Measurements from ENCODE around the gene SVIL. TPM values are rescaled to one million over a fixed set of nuclear protein-coding genes. Genes with fewer than 3 reads are reported as not detected.
"Not testable (repeated sequence)": the region's sequence is repeated elsewhere in the genome, so short reads cannot be mapped to it uniquely, and the experiment has no call there.

SVIL gene
- total RNA-seq, 1 experiment from 2014 or later = 23.7 TPM

- peak; percentile 27 for DNase-seq (ENCODE audit: low read depth)
Observed at GRCh38 chr10:29649561-29650551, 15.1 kb upstream of the SVIL start.

GRCh38 chr10:29648983-29649268, 14.2 kb upstream of the SVIL start:
- peak; percentile 80 for DNase-seq (ENCODE audit: low read depth)

- DNase-seq (ENCODE audit: low read depth) = peak; percentile 84
Observed at GRCh38 chr10:29648114-29648982, 13.6 kb upstream of the SVIL start.

GRCh38 chr10:29647478-29647877, 12.7 kb upstream of the SVIL start:
- no peak for DNase-seq (ENCODE audit: low read depth)

- DNase-seq (ENCODE audit: low read depth) = peak; percentile 79
Observed at GRCh38 chr10:29646960-29647461, 12.2 kb upstream of the SVIL start.

- peak; percentile 98 for DNase-seq (ENCODE audit: low read depth)
Observed at GRCh38 chr10:29646238-29646902, 11.6 kb upstream of the SVIL start.

GRCh38 chr10:29643771-29644501, 9.2 kb upstream of the SVIL start:
- DNase-seq (ENCODE audit: low read depth) = peak; percentile 36

- DNase-seq (ENCODE audit: low read depth) = peak; percentile 39
Observed at GRCh38 chr10:29642990-29643389, 8.2 kb upstream of the SVIL start.

GRCh38 chr10:29637537-29637936, 2.8 kb upstream of the SVIL start:
- no peak for DNase-seq (ENCODE audit: low read depth)

GRCh38 chr10:29636178-29636577, 1.4 kb upstream of the SVIL start:
- peak; percentile 89 for DNase-seq (ENCODE audit: low read depth)

GRCh38 chr10:29635711-29636144, 957 bp upstream of the SVIL start:
- DNase-seq (ENCODE audit: low read depth) = peak; percentile 84

- peak; percentile 73 for DNase-seq (ENCODE audit: low read depth)
Observed at GRCh38 chr10:29634105-29634504, 666 bp downstream of the SVIL start.

- DNase-seq (ENCODE audit: low read depth) = no peak
Observed at GRCh38 chr10:29631049-29631339, 3.8 kb downstream of the SVIL start.

- DNase-seq (ENCODE audit: low read depth) = no peak
Observed at GRCh38 chr10:29630205-29631048, 4.3 kb downstream of the SVIL start.

- no peak for DNase-seq (ENCODE audit: low read depth)
Observed at GRCh38 chr10:29628912-29629526, 5.8 kb downstream of the SVIL start.

- DNase-seq (ENCODE audit: low read depth) = no peak
Observed at GRCh38 chr10:29628311-29628710, 6.5 kb downstream of the SVIL start.

GRCh38 chr10:29627201-29628132, 7.3 kb downstream of the SVIL start:
- DNase-seq (ENCODE audit: low read depth) = no peak

GRCh38 chr10:29624357-29624756, 10.4 kb downstream of the SVIL start:
- not testable (repeated sequence) for DNase-seq (ENCODE audit: low read depth)

GRCh38 chr10:29623797-29624196, 11.0 kb downstream of the SVIL start:
- no peak for DNase-seq (ENCODE audit: low read depth)

Measured in RPMI7951 (cell line).